Neutrophil (primary cell): ENCODE data around the gene STAG1.
A peak's percentile ranks its signal among the peaks of the same experiment; 100 is the strongest.
"Not testable (repeated sequence)": the region's sequence is repeated elsewhere in the genome, so short reads cannot be mapped to it uniquely, and the experiment has no call there.

Experiments
- H3K27ac ChIP-seq: fragments of 200-600 bp; sonication (generic); 2 replicates; pipeline ENCODE4 v1.5.1; 2016; ENCODE audit warnings: mild to moderate bottlenecking, moderate library complexity
- H3K27me3 ChIP-seq: fragments of 200-600 bp; sonication (generic); 2 replicates; pipeline ENCODE4 v1.6.0; 2016; ENCODE audit warnings: mild to moderate bottlenecking
- H3K36me3 ChIP-seq: fragments of 200-600 bp; sonication (generic); 2 replicates; pipeline ENCODE4 v1.5.1; 2017
- H3K4me1 ChIP-seq, 2 experiments: fragments of 200-600 bp in 1 of 2; sonication (generic) in 1 of 2; 1 replicate in 1 of 2; 2 replicates in 1 of 2; pipeline versions ENCODE4 v1.5.1 to v1.6.1; 2013 to 2016; ENCODE audit warnings: low read depth in 1 of 2, low read length in 1 of 2, mild to moderate bottlenecking in 1 of 2, moderate library complexity in 1 of 2; ENCODE audit not compliant: control insufficient read depth in 1 of 2, insufficient read depth in 1 of 2
- H3K4me3 ChIP-seq, 2 experiments: fragments of 200-600 bp in 1 of 2; sonication (generic) in 1 of 2; 1 replicate in 1 of 2; 2 replicates in 1 of 2; pipeline ENCODE4 v1.5.1; 2013 to 2016; ENCODE audit warnings: low read depth in 1 of 2, low read length in 1 of 2, mild to moderate bottlenecking in 1 of 2, moderate library complexity in 1 of 2
- H3K9me3 ChIP-seq: fragments of 200-600 bp; sonication (generic); 2 replicates; pipeline ENCODE4 v1.5.1; 2016
- CTCF ChIP-seq: fragments of 200-600 bp; sonication (generic); IDR thresholded peaks from 2 replicates; pipeline ENCODE4 v1.5.1; 2016; ENCODE audit warnings: antibody characterized with exemption

Gene STAG1

GRCh38 chr3:136752172-136752421 lies at the start of gene STAG1:
Gene STAG1, minus strand, starts transcription at chr3:136752378. Its CDS starts 121,480 bp downstream, at chr3:136630898.
- H3K9me3 ChIP-seq: no peaks in the 10 kb centered on the region
- H3K4me3 ChIP-seq: peak within 1 kb of the TSS; percentile 79 to 97
- peak within 1 kb of the TSS; percentile 90 for H3K27ac ChIP-seq
- H3K36me3 ChIP-seq: no peaks in the 10 kb centered on the region
- TF ChIP-seq CTCF: no peak
- peaks cover 38% of the 10 kb centered on the region in 2 experiments for H3K4me1 ChIP-seq
- no peaks in the 10 kb centered on the region for H3K27me3 ChIP-seq

GRCh38 chr3:136801146-136801545 lies 49.0 kb upstream of the STAG1 start:
- H3K27me3 ChIP-seq, H3K4me1 ChIP-seq, H3K4me3 ChIP-seq, H3K36me3 ChIP-seq, H3K27ac ChIP-seq, H3K9me3 ChIP-seq: not testable (repeated sequence)

DNA sequence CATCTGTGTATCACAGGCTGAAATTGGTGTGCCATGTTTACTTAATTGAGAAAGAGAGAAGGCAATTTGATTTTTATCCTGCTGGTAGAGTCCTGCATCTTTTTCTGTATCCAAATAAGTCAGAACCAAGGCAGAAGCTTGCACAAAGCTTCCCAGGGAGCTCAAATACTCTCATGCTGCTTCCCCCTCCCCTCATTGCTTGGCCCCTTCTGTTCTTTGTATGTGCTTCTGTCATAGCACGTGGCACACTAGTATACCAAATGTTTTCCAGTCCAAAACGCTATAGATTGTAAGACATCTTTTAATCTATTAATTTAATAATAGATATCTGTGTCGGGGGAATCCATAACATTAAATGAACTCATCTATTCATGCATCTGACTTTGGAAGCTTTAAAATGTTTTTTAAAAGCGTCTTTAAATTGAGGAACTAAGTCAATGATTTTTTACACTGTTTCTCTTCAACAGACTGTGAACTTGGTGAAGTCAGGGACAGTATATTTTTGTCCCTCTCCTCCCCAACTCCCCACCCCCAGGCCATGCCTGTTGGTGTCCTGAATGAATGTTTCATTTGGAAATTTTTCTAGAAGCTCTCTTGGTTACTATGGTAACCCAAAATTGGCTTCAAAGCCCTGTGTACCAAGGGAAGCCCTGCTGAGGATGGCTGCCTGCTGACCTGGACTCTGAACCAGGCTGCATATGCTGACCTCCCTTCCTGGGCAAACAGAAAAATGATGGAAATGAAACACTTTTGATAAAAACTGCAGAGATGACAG lies 40.6 kb upstream of the STAG1 start:
- no peaks in the 10 kb centered on the region for H3K36me3 ChIP-seq
- TF ChIP-seq CTCF: no peak
- no peak overlapping the region for H3K4me3 ChIP-seq
- no peak overlapping the region for H3K27ac ChIP-seq
- no peaks in the 10 kb centered on the region for H3K27me3 ChIP-seq
- H3K9me3 ChIP-seq: no peaks in the 10 kb centered on the region
- H3K4me1 ChIP-seq: no peaks in the 10 kb centered on the region

DNA sequence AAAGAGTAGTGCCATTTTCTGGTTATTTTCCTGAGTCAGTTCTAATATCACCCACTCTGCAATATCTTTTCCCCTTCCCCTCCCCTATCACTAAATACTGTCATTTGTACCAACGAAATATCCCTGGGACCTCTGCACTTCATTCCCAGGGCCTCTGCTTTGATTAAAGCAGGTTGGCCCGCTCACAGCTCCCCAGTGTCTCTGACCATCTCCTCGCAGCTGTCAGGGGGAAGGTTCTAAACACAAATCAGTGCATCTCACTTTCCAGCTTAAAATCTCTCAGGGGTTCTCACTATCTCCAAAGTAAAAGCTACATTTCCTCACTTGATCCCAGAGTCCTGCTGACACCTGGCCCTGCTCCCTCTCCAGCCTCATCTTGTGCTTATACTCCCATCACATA lies 38.6 kb upstream of the STAG1 start:
- no peaks in the 10 kb centered on the region for H3K9me3 ChIP-seq
- no peak for TF ChIP-seq CTCF
- peaks cover 17 to 18% of the 10 kb centered on the region in 2 experiments for H3K4me1 ChIP-seq
- no peak overlapping the region for H3K27ac ChIP-seq
- H3K4me3 ChIP-seq: no peak overlapping the region
- H3K27me3 ChIP-seq: no peaks in the 10 kb centered on the region
- no peaks in the 10 kb centered on the region for H3K36me3 ChIP-seq

- Histone ChIP-seq H3K4me3 (no peak overlapping the region), H3K27me3 (no peaks in the 10 kb centered on the region), H3K4me1 (peaks cover 17 to 18% of the 10 kb centered on the region in 2 experiments), H3K9me3 (no peaks in the 10 kb centered on the region), H3K36me3 (no peaks in the 10 kb centered on the region), H3K27ac (no peak overlapping the region)
- no peak for TF ChIP-seq CTCF
Measured at GRCh38 chr3:136789976-136790375, 37.8 kb upstream of the STAG1 start.

DNA sequence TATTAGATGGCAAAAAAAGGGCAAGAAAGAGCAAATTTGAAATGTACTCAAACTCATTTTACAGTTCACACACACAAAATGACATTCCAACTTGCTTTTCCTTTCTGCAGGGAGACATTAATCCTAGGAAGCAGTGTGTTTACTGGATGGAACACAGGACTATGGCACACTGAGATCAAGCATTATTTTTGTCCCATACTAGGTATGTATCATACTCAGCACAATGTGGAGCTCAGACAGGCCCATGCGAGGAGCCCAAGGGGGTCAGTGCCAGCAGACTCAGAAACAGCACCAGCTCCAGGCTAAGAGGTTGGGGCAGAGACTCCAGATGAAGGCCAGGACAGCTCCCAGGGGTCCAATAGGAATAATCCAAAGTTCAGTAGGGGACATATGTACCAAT lies 36.0 kb upstream of the STAG1 start:
- no peak for TF ChIP-seq CTCF
- Histone ChIP-seq H3K4me3 (no peak overlapping the region), H3K36me3 (no peaks in the 10 kb centered on the region)

More for the DNA sequence above, 36.0 kb upstream of the STAG1 start:
- no peak overlapping the region for H3K27ac ChIP-seq
- peaks cover 17 to 18% of the 10 kb centered on the region in 2 experiments for H3K4me1 ChIP-seq
- no peaks in the 10 kb centered on the region for H3K9me3 ChIP-seq
- H3K27me3 ChIP-seq: no peaks in the 10 kb centered on the region
